Measurements from ENCODE around the gene RNF19B. TPM values are rescaled to one million over a fixed set of nuclear protein-coding genes. Genes with fewer than 3 reads are reported as not detected.

Gene RNF19B
- total and polyA plus RNA-seq, 10 of the 15 experiments (the other 5 are each of a cell fraction or from before 2014, with no cell fraction given) = 2.8 to 32.6 (median 16.6) TPM

GRCh38 chr1:32944180-32944579 is 20.4 kb downstream of the RNF19B start:
- TF ChIP-seq PAX5 (IDR thresholded peaks at IDR 0.05; ENCODE audit: borderline replicate concordance, low read depth, low read length) = no peak
- no peak for TF ChIP-seq SIX5 (IDR thresholded peaks at IDR 0.05; ENCODE audit: low read depth, low read length, severe bottlenecking)
- no peak for TF ChIP-seq ZBED1 (IDR thresholded peaks at IDR 0.05; ENCODE audit: borderline replicate concordance)
- TF ChIP-seq HDAC2 (IDR thresholded peaks at IDR 0.05) = no peak
- no peak for TF ChIP-seq MYB (IDR thresholded peaks at IDR 0.05; ENCODE audit: borderline replicate concordance, low read depth, low read length)
- TF ChIP-seq SMAD5 (IDR thresholded peaks at IDR 0.05; ENCODE audit: low read depth) = no peak
- no peak for TF ChIP-seq STAT3 (IDR thresholded peaks at IDR 0.05; ENCODE audit: low read depth, low read length)
- TF ChIP-seq E2F8 (IDR thresholded peaks at IDR 0.05; ENCODE audit: low read depth, partially characterized antibody) = no peak
- no peak for TF ChIP-seq FOS (IDR thresholded peaks at IDR 0.05; ENCODE audit: borderline replicate concordance, extremely low read depth, insufficient read length)
- no peak for TF ChIP-seq IKZF1 (conservative IDR thresholded peaks at IDR 0.05)
- Histone ChIP-seq H3K9ac (ENCODE audit: control insufficient read depth, insufficient read depth, low read length) (no peak overlapping the region), H3K4me2 (ENCODE audit: control insufficient read depth, insufficient read depth) (no peak overlapping the region), H3K27ac (ENCODE audit: control insufficient read depth, insufficient read depth) (no peak overlapping the region), H3K4me3 (no peak overlapping the region), H3K9me3 (replicated peaks; ENCODE audit: control insufficient read depth, insufficient read depth, low read length) (no peaks in the 10 kb centered on the region), H2AFZ (ENCODE audit: control insufficient read depth, low read depth, low read length) (no peak overlapping the region), H3K79me2 (ENCODE audit: control insufficient read depth, insufficient read depth, low read length) (no peaks in the 10 kb centered on the region), H3K27me3 (replicated peaks in 1 of 2; ENCODE audit: control insufficient read depth in 2 of 2, insufficient read depth in 2 of 2, low read length in 1 of 2) (no peaks in the 10 kb centered on the region), H3K4me1 (ENCODE audit: control insufficient read depth, insufficient read depth, low read length) (peaks cover 5% of the 10 kb centered on the region), H3K36me3 (ENCODE audit: control insufficient read depth in 2 of 2, insufficient read depth in 2 of 2, low read length in 1 of 2) (peaks cover 11 to 15% of the 10 kb centered on the region in 2 experiments), H4K20me1 (ENCODE audit: control insufficient read depth, insufficient read depth) (no peaks in the 10 kb centered on the region)
- BruUV-seq (replicated peaks) = no TSS peak
- ATAC-seq (no peak), DNase-seq (ENCODE audit: low read depth, low spot score) (no peak), FAIRE-seq (no peak)
- ChIA-PET RAD21 (ENCODE audit: unreplicated experiment) (interaction anchor here (1.3 kb wide), 2 partner anchors 9 to 25 kb away, joined by 4 read pairs; no protein-coding TSS in a partner anchor), CTCF (interaction anchor here (0.5 to 1.9 kb wide), 4 partner anchors 11 to 111 kb away, joined by 3 to 8 read pairs (median 5); no protein-coding TSS in a partner anchor), POLR2A (interaction anchor here (0.6 to 1.5 kb wide), 5 partner anchors 9 to 86 kb away, joined by 3 to 5 read pairs (median 3); no protein-coding TSS in a partner anchor), SMC1A (ENCODE audit: uncharacterized antibody, unreplicated experiment) (interaction anchor here (1.0 to 1.9 kb wide), 6 partner anchors 11 to 110 kb away, joined by 3 to 9 read pairs (median 5); no protein-coding TSS in a partner anchor)
- intact Hi-C loops (cut with micrococcal nuclease; ENCODE audit: unreplicated experiment) = no loop called here
- in situ Hi-C loops (cut with MboI) = loop anchor here (25.0 kb wide), 1 partner anchor 668 kb away; no protein-coding TSS in a partner anchor
